ENCODE data around the gene APOC4.

- TF ChIP-seq ELF1 (IDR thresholded peaks at IDR 0.05; ENCODE audit: borderline replicate concordance, low read depth), result no peak
- TF ChIP-seq POLR2AphosphoS5 (IDR thresholded peaks at IDR 0.05; ENCODE audit: low read depth, low read length), result no peak
- TF ChIP-seq CEBPB (IDR thresholded peaks at IDR 0.05; ENCODE audit: low read depth), result no peak
- TF ChIP-seq CTCF (IDR thresholded peaks at IDR 0.05 in 2 of 3, conservative IDR thresholded peaks at IDR 0.05 in 1 of 3; ENCODE audit: borderline replicate concordance in 1 of 3, insufficient read depth in 1 of 3, low read depth in 2 of 3, low read length in 2 of 3), result no peak
- TF ChIP-seq SRF (IDR thresholded peaks at IDR 0.05; ENCODE audit: low read depth), result no peak
- no peak for TF ChIP-seq POLR2A (IDR thresholded peaks at IDR 0.05; ENCODE audit: borderline replicate concordance, extremely low read depth, insufficient read depth, insufficient read length)
- TF ChIP-seq ZNF274 (IDR thresholded peaks at IDR 0.05; ENCODE audit: low read depth, low read length), result no peak
These were observed 26.1 kb downstream of the APOC4 start for GRCh38 chr19:44968118-44968517.

Data from HCT116 (cell line).